ENCODE measurements around the gene FXN.
A peak's percentile ranks its signal among the peaks of the same experiment; 100 is the strongest.
"Not testable (repeated sequence)": the region's sequence is repeated elsewhere in the genome, so short reads cannot be mapped to it uniquely, and the experiment has no call there.

FXN gene

GRCh38 chr9:69097923-69098593, 62.5 kb downstream of the FXN start:
- no peak for DNase-seq (ENCODE audit: extremely low read depth in 1 of 2, low read depth in 1 of 2)

GRCh38 chr9:69103348-69103996, 67.9 kb downstream of the FXN start:
- DNase-seq (ENCODE audit: extremely low read depth in 1 of 2, low read depth in 1 of 2): not testable (repeated sequence)

- no peak for DNase-seq (ENCODE audit: extremely low read depth in 1 of 2, low read depth in 1 of 2)
These were observed 69.4 kb downstream of the FXN start for GRCh38 chr9:69104830-69105527.

GRCh38 chr9:69107771-69108170, 72.2 kb downstream of the FXN start:
- DNase-seq (ENCODE audit: extremely low read depth in 1 of 2, low read depth in 1 of 2): no peak

GRCh38 chr9:69108706-69109105, 73.2 kb downstream of the FXN start:
- DNase-seq (ENCODE audit: extremely low read depth in 1 of 2, low read depth in 1 of 2): not testable (repeated sequence)

GRCh38 chr9:69109152-69109551, 73.6 kb downstream of the FXN start:
- DNase-seq (ENCODE audit: extremely low read depth in 1 of 2, low read depth in 1 of 2): no peak

GRCh38 chr9:69112646-69113045, 77.1 kb downstream of the FXN start:
- not testable (repeated sequence) for DNase-seq (ENCODE audit: extremely low read depth in 1 of 2, low read depth in 1 of 2)

- DNase-seq (ENCODE audit: extremely low read depth in 1 of 2, low read depth in 1 of 2): no peak
These were observed 80.1 kb downstream of the FXN start for GRCh38 chr9:69115621-69116020.

- DNase-seq (ENCODE audit: extremely low read depth in 1 of 2, low read depth in 1 of 2): no peak
These were observed 83.1 kb downstream of the FXN start for GRCh38 chr9:69118656-69119055.

- DNase-seq (ENCODE audit: extremely low read depth in 1 of 2, low read depth in 1 of 2): no peak
These were observed 85.0 kb downstream of the FXN start for GRCh38 chr9:69120380-69121154.

GRCh38 chr9:69121155-69122081, 85.9 kb downstream of the FXN start:
- DNase-seq (ENCODE audit: extremely low read depth in 1 of 2, low read depth in 1 of 2): no peak

- DNase-seq (ENCODE audit: extremely low read depth in 1 of 2, low read depth in 1 of 2): peak in 1 of 2 donors; percentile 17
These were observed 86.6 kb downstream of the FXN start for GRCh38 chr9:69122082-69122548.

GRCh38 chr9:69122549-69123141, 87.1 kb downstream of the FXN start:
- no peak for DNase-seq (ENCODE audit: extremely low read depth in 1 of 2, low read depth in 1 of 2)

- DNase-seq (ENCODE audit: extremely low read depth in 1 of 2, low read depth in 1 of 2): no peak
These were observed 95.2 kb downstream of the FXN start for GRCh38 chr9:69130456-69131441.

- no peak for DNase-seq (ENCODE audit: extremely low read depth in 1 of 2, low read depth in 1 of 2)
These were observed 96.1 kb downstream of the FXN start for GRCh38 chr9:69131682-69132081.

GRCh38 chr9:69132361-69132760, 96.8 kb downstream of the FXN start:
- no peak for DNase-seq (ENCODE audit: extremely low read depth in 1 of 2, low read depth in 1 of 2)

GRCh38 chr9:69134412-69134811, 98.9 kb downstream of the FXN start:
- DNase-seq (ENCODE audit: extremely low read depth in 1 of 2, low read depth in 1 of 2): no peak

- no peak for DNase-seq (ENCODE audit: extremely low read depth in 1 of 2, low read depth in 1 of 2)
These were observed 100.6 kb downstream of the FXN start for GRCh38 chr9:69136185-69136584.

GRCh38 chr9:69136779-69137178, 101.2 kb downstream of the FXN start:
- no peak for DNase-seq (ENCODE audit: extremely low read depth in 1 of 2, low read depth in 1 of 2)
